ENCODE measurements around the gene NKAPD1. TPM values are rescaled to one million over a fixed set of nuclear protein-coding genes. Genes with fewer than 3 reads are reported as not detected.

The NKAPD1 gene
- total and polyA plus RNA-seq, 9 of the 15 experiments (the other 6 are each of a cell fraction or from before 2014, with no cell fraction given) = 14.1 to 73.5 (median 29.3) TPM

- TF ChIP-seq ETV6 (IDR thresholded peaks at IDR 0.05; ENCODE audit: borderline replicate concordance in 1 of 2, low read depth in 2 of 2, low read length in 1 of 2) = no peak; a peak in 1 of 4 replicates
- 0 out of 2 replicates have a peak, but pooled peaks have one; percentile 34 for TF ChIP-seq ETV6 (CRISPR knock-in tag; IDR thresholded peaks at IDR 0.05; ENCODE audit: borderline replicate concordance)
- no peak for TF ChIP-seq MCM2 (IDR thresholded peaks at IDR 0.05; ENCODE audit: low read depth)
- TF ChIP-seq ELF2 (CRISPR knock-in tag; IDR thresholded peaks at IDR 0.05) = peak; percentile 81
- no peak for TF ChIP-seq ZNF311 (CRISPR knock-in tag; IDR thresholded peaks at IDR 0.05)
- no peak for TF ChIP-seq RBM34 (IDR thresholded peaks at IDR 0.05; ENCODE audit: borderline replicate concordance, insufficient read depth, low read length)
- no peak for TF ChIP-seq KLF16 (IDR thresholded peaks at IDR 0.05)
- peak in 1 of 2 experiments; percentile 65; a peak in 2 of 4 replicates for TF ChIP-seq ZNF639 (CRISPR knock-in tag; conservative IDR thresholded peaks at IDR 0.05 in 1 of 2, IDR thresholded peaks at IDR 0.05 in 1 of 2)
- TF ChIP-seq ZKSCAN3 (CRISPR knock-in tag; IDR thresholded peaks at IDR 0.05) = no peak
- TF ChIP-seq SIN3B (IDR thresholded peaks at IDR 0.05; ENCODE audit: low read depth) = peak; percentile 82
- TF ChIP-seq HNRNPLL (IDR thresholded peaks at IDR 0.05; ENCODE audit: low read depth, low read length, poor library complexity, severe bottlenecking) = no peak
- TF ChIP-seq ATF4 (CRISPR knock-in tag; IDR thresholded peaks at IDR 0.05) = no peak
- TF ChIP-seq ZFX (CRISPR knock-in tag; IDR thresholded peaks at IDR 0.05) = peak; percentile 60; the same call in 1 of the 2 replicates
Observed at GRCh38 chr11:112086422-112087191, 12.5 kb downstream of the NKAPD1 start, which contains the start of the genes SDHD and TIMM8B (continued).
